K562 (cell line): ENCODE results near the gene MBD4. TPM values are rescaled to one million over a fixed set of nuclear protein-coding genes. Genes with fewer than 3 reads are reported as not detected.
"Not testable (repeated sequence)": the region's sequence is repeated elsewhere in the genome, so short reads cannot be mapped to it uniquely, and the experiment has no call there.

Source experiments
- ATAC-seq: fragments of 200-7000 bp; cut with Tn5 transposase; 3 replicates; pipeline ENCODE4 v1.9.1; 2020; ENCODE audit warnings: moderate library complexity
- BruUV-seq: library from RNA; stranded (reverse); fragments of 400-500 nt; replicated peaks from 2 replicates; lab custom pipeline; 2021; lab: Mats Ljungman, UMichigan
- CTCF ChIA-PET: fragments of 300-600 bp; formaldehyde crosslinking; extraction: SDS; loops from one replicate; lab custom pipeline; 2021; ENCODE audit warnings: low intra/inter-chr PET ratio; lab: Yijun Ruan, JAX
- POLR2A ChIA-PET: fragments of 300-600, 350-650 bp; sonication (Branson Sonifier 250); formaldehyde crosslinking; extraction: SDS; loops from one replicate; lab custom pipeline; 2021; ENCODE audit warnings: antibody characterized with exemption, inconsistent platforms; lab: Yijun Ruan, JAX
- DNase-seq, 4 experiments: peaks; one replicate each; pipeline versions ENCODE4 v3.0.0 to v3.0.0-alpha.2; 2011 to 2018; ENCODE audit warnings: low spot score in 3 of 4, mixed read lengths in 3 of 4; ENCODE audit errors: extremely low read depth in 1 of 4
- FAIRE-seq: peaks from 2 replicates; lab custom pipeline; 2011; peaks lifted over from hg19 to GRCh38; lab: Jason Lieb, UNC
- H2AFZ ChIP-seq: 2 replicates; pipeline ENCODE4 v1.6.0; 2011; ENCODE audit warnings: low read depth, low read length, control low read depth, inconsistent platforms
- H3K27ac ChIP-seq: fragments of 200-600 bp; 3 replicates; pipeline ENCODE4 v1.8.0; 2011; ENCODE audit warnings: low read depth, mild to moderate bottlenecking, control low read depth, inconsistent platforms, low read length, moderate library complexity, mixed read lengths; ENCODE audit errors: extremely low read depth
- H3K27me3 ChIP-seq, 2 experiments: fragments of 300-600 bp in 1 of 2; 2 replicates in 1 of 2; 3 replicates in 1 of 2; pipeline versions ENCODE4 v1.6.0 to v1.8.0; 2011; ENCODE audit warnings: inconsistent platforms in 2 of 2, low read length in 2 of 2, mild to moderate bottlenecking in 1 of 2, mixed read lengths in 1 of 2, moderate library complexity in 1 of 2; ENCODE audit not compliant: control insufficient read depth in 2 of 2, insufficient read depth in 2 of 2
- H3K36me3 ChIP-seq: fragments of 300-600 bp; 3 replicates; pipeline ENCODE4 v1.8.0; 2011; ENCODE audit warnings: mild to moderate bottlenecking, low read length, inconsistent platforms; ENCODE audit not compliant: control insufficient read depth, insufficient read depth
- H3K4me1 ChIP-seq, 2 experiments: fragments of 200-600 bp in 1 of 2; replicated peaks in 1 of 2; 2 replicates in 1 of 2; 3 replicates in 1 of 2; pipeline versions ENCODE4 v1.5.1 to v1.8.0; 2011; ENCODE audit warnings: inconsistent platforms in 2 of 2, low read length in 2 of 2, mild to moderate bottlenecking in 1 of 2, mixed read lengths in 1 of 2, moderate library complexity in 1 of 2; ENCODE audit not compliant: control insufficient read depth in 2 of 2, insufficient read depth in 2 of 2
- H3K4me2 ChIP-seq: 2 replicates; pipeline ENCODE4 v1.6.1; 2011; ENCODE audit warnings: low read length, control low read depth, inconsistent platforms, mixed read lengths; ENCODE audit not compliant: insufficient read depth
- H3K4me3 ChIP-seq: fragments of 200-600 bp; sonication (generic), shearing (Covaris generic); 2 replicates; pipeline ENCODE4 v1.5.1; 2016; ENCODE audit warnings: control low read depth, inconsistent platforms
- H3K79me2 ChIP-seq: fragments of 200-600 bp; 3 replicates; pipeline ENCODE4 v1.8.0; 2011; ENCODE audit warnings: low read length, inconsistent platforms; ENCODE audit not compliant: control insufficient read depth, insufficient read depth
- H3K9ac ChIP-seq, 2 experiments: 2 replicates each; pipeline versions ENCODE4 v1.6.0 to v1.6.1; 2011; ENCODE audit warnings: low read depth in 2 of 2, low read length in 2 of 2, control low read depth in 1 of 2, inconsistent platforms in 1 of 2, mild to moderate bottlenecking in 1 of 2, mixed read lengths in 1 of 2; ENCODE audit not compliant: insufficient read depth in 1 of 2
- H3K9me1 ChIP-seq: one replicate; pipeline ENCODE4 v1.6.0; 2011; ENCODE audit warnings: inconsistent platforms, mild to moderate bottlenecking, low read length, moderate library complexity; ENCODE audit not compliant: control insufficient read depth, insufficient read depth
- H3K9me3 ChIP-seq: replicated peaks from 2 replicates; pipeline ENCODE4 v1.5.1; 2011; ENCODE audit warnings: low read depth, low read length, inconsistent platforms; ENCODE audit not compliant: control insufficient read depth, insufficient read depth
- H4K20me1 ChIP-seq: replicated peaks from 2 replicates; pipeline ENCODE4 v1.6.1; 2011; ENCODE audit warnings: low read length, inconsistent platforms, mixed read lengths; ENCODE audit not compliant: control insufficient read depth, insufficient read depth
- ETV5 ChIP-seq: sonication (generic); formaldehyde crosslinking; IDR thresholded peaks from 2 replicates; pipeline ENCODE4 v1.4.0; 2020; ENCODE audit warnings: low read depth, mild to moderate bottlenecking, missing genetic modification reagents
- FOXA1 ChIP-seq: fragments of 450-650 bp; IDR thresholded peaks from 2 replicates; pipeline ENCODE4 v1.6.1; 2016; ENCODE audit warnings: mild to moderate bottlenecking, borderline replicate concordance
- KAT2B ChIP-seq: IDR thresholded peaks from one replicate; pipeline ENCODE4 v1.6.1; 2012; ENCODE audit warnings: low read depth, mild to moderate bottlenecking, control low read depth, inconsistent platforms, low read length, moderate library complexity
- STAT5A ChIP-seq: IDR thresholded peaks from 2 replicates; pipeline ENCODE4 v1.6.1; 2012; ENCODE audit warnings: low read length, inconsistent platforms, borderline replicate concordance
- WGBS: fragments of 100-300 bp; shearing (Covaris generic); methylation state at CpG from one replicate; pipeline ENCODE4 v1.1.6; 2016; ENCODE audit warnings: low coverage, mixed read lengths; ENCODE audit not compliant: insufficient coverage; ENCODE audit errors: missing lambda C conversion rate; 5-methylcytosine and 5-hydroxymethylcytosine counted together
- in situ Hi-C: fragments of 300-500 bp; cut with MboI; formaldehyde crosslinking; loops from 4 replicates; pipeline ENCODE4 v1.15.0; 2018; ENCODE audit warnings: inconsistent platforms, mixed read lengths
- intact Hi-C: fragments of 100-400 bp; cut with micrococcal nuclease; formaldehyde crosslinking; loops from 2 replicates; pipeline ENCODE4 v1.14.2; 2022
- polyA plus RNA-seq, 8 experiments: library from polyadenylated mRNA; depleted of rRNA in 4 of 8; stranded (reverse) in 5 of 8; unstranded in 3 of 8; fragments of >200 nt; fragmentation: Nextera tagmentation in 2 of 8; fragmentation: Illumina TruSeq in 1 of 8; extraction: Ambion mirVana in 2 of 8; extraction: Trizol in 1 of 8; gene quantifications; 2 replicates each; pipeline versions ENCODE4 v1.2.1 to v1.2.3, GENCODE V29; 2011 to 2014; ENCODE audit warnings: inconsistent platforms in 1 of 8, missing spikeins in 1 of 8
- total RNA-seq, 7 experiments: library from RNA; depleted of rRNA in 6 of 7; stranded (reverse); fragments of >200 nt in 6 of 7; fragmentation: Illumina TruSeq in 2 of 7; extraction: Trizol in 2 of 7; gene quantifications; 2 replicates each; pipeline versions ENCODE4 v1.2.1 to v1.2.3, GENCODE V29; 2011 to 2021; ENCODE audit warnings: low replicate concordance in 1 of 7
- TF ChIP-seq, protein P1 (sequence below), 2 experiments: fragments of 450-650 bp in 1 of 2; sonication (generic) in 1 of 2; formaldehyde crosslinking; conservative IDR thresholded peaks; 2 replicates each; pipeline versions ENCODE4 v1.4.0 to v1.8.1; 2020 to 2022; ENCODE audit warnings: mild to moderate bottlenecking in 1 of 2, missing genetic modification reagents in 1 of 2
- TF ChIP-seq, protein P2 (sequence below): fragments of 450-650 bp; formaldehyde crosslinking; IDR thresholded peaks from 2 replicates; pipeline ENCODE4 v1.4.0; 2022; ENCODE audit warnings: missing genetic modification characterization

Gene MBD4
- total and polyA plus RNA-seq, 9 of the 15 experiments (the other 6 are each of a cell fraction or from before 2014, with no cell fraction given), result 13.3 to 63.9 (median 39.0) TPM

DNA sequence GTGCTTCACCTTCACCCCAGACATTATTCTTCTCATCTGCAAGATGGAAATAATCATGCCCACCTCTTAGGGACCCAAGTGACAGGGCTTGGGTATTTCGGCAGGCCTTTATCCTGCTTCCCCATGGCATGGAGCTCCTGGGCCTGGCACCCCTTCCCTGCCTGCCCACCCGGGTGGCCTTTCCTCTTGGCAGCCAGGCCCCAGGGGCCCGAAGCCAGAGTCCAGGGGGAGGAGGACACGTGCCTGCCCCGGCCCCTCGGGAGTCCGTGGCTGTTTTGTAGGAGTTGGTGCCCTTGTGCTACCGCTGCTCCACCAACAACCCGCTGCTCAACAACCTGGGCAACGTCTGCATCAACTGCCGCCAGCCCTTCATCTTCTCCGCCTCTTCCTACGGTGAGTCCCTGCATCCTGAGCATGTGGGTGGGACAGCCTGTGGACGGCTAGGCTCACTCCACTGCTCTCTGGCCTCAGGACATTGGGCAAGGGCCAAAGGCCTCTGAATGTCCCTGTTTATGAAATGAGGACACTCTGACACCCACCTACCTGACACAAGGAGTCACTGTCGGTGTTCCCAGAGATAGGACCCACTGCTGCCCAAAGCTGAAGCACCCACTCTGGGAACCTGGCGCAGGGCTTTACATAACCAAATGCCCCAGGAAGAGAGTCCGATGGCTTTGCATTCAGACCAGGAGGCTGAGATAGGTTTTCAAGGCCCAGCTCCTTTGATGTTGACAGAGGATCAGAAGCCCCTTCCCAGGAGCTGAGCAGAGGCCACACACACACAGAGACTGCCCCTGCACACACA is 45.8 kb downstream of the MBD4 start:
- H3K9ac ChIP-seq, H2AFZ ChIP-seq, H4K20me1 ChIP-seq, H3K27me3 ChIP-seq, H3K4me2 ChIP-seq, ATAC-seq, H3K27ac ChIP-seq, intact Hi-C loops, FAIRE-seq, H3K9me3 ChIP-seq, POLR2A ChIA-PET, BruUV-seq, H3K4me1 ChIP-seq, DNase-seq, CTCF ChIA-PET, H3K4me3 ChIP-seq, H3K9me1 ChIP-seq: not testable (repeated sequence)
- Histone ChIP-seq H3K79me2 (peaks cover 39% of the 10 kb centered on the region), H3K36me3 (peaks cover 58% of the 10 kb centered on the region)
- in situ Hi-C loops, result loop anchor here (25.0 kb wide), 1 partner anchor 418 kb away; no protein-coding TSS in a partner anchor
- 94% methylated on average over 5 of the region's 17 CpGs for WGBS
- 0 out of 2 replicates have a peak, but pooled peaks have one; percentile 12 for TF ChIP-seq STAT5A
- TF ChIP-seq, all 486 proteins: peak for 1; not testable (repeated sequence) for 485

DNA sequence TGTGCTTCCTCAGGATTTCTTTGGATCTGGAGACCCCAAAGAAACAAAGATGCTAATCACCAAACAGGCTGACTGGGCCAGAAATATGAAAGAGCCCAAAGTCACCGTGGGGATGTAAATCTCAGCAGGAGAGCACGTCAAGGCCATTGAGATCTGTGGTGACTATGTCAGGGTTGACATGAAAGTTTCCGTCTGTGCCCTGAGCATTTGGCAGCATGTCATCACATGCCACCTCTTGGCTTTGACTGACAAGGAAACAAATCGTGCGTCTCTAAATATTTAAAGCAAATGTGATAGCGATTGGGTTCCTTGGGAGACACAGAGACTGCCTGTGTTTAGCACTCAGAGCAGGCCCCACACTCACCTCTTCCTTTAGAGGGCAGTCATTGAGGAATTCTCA is 46.5 kb downstream of the MBD4 start:
- no peak overlapping the region for H3K9ac ChIP-seq
- intact Hi-C loops, result no loop called here
- TF ChIP-seq, protein P1, sequence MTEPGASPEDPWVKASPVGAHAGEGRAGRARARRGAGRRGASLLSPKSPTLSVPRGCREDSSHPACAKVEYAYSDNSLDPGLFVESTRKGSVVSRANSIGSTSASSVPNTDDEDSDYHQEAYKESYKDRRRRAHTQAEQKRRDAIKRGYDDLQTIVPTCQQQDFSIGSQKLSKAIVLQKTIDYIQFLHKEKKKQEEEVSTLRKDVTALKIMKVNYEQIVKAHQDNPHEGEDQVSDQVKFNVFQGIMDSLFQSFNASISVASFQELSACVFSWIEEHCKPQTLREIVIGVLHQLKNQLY (CRISPR knock-in tag; conservative IDR thresholded peaks at IDR 0.05), result no peak
- TF ChIP-seq, protein P2, sequence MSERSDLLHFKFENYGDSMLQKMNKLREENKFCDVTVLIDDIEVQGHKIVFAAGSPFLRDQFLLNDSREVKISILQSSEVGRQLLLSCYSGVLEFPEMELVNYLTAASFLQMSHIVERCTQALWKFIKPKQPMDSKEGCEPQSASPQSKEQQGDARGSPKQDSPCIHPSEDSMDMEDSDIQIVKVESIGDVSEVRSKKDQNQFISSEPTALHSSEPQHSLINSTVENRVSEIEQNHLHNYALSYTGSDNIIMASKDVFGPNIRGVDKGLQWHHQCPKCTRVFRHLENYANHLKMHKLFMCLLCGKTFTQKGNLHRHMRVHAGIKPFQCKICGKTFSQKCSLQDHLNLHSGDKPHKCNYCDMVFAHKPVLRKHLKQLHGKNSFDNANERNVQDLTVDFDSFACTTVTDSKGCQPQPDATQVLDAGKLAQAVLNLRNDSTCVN, result no peak
- no peak for TF ChIP-seq KAT2B
- no peak for TF ChIP-seq ETV5
- TF ChIP-seq FOXA1, result no peak
- TF ChIP-seq, all 486 proteins: peak for 0
- no peak overlapping the region for H2AFZ ChIP-seq
- no peak overlapping the region for H3K27ac ChIP-seq
- H3K36me3 ChIP-seq, result peaks cover 60% of the 10 kb centered on the region
- POLR2A ChIA-PET, result no interaction called here
- no peaks in the 10 kb centered on the region for H3K9me1 ChIP-seq
- H3K4me1 ChIP-seq, result no peaks in the 10 kb centered on the region; a peak in 2 of 5 replicates
- DNase-seq (no peak), ATAC-seq (no peak), FAIRE-seq (no peak)
- H3K79me2 ChIP-seq, result peaks cover 32% of the 10 kb centered on the region
- no peak overlapping the region for H3K4me2 ChIP-seq
- no TSS peak for BruUV-seq
- in situ Hi-C loops, result loop anchor here (25.0 kb wide), 1 partner anchor 419 kb away; no protein-coding TSS in a partner anchor
- H3K27me3 ChIP-seq, result no peaks in the 10 kb centered on the region
- H3K9me3 ChIP-seq, result no peaks in the 10 kb centered on the region
- CTCF ChIA-PET, result no interaction called here
- WGBS, result 95% methylated on average over 6 of the region's 6 CpGs
- no peak overlapping the region for H3K4me3 ChIP-seq
- no peaks in the 10 kb centered on the region for H4K20me1 ChIP-seq
